HG02678 (cell line): ENCODE data around the gene AFMID.

Experiments
- ATAC-seq: cut with Tn5 transposase; IDR thresholded peaks from one replicate; pipeline ENCODE4 v1.9.1; 2021; ENCODE audit warnings: mild to moderate bottlenecking, moderate library complexity; ENCODE audit not compliant: unreplicated experiment

The AFMID gene

GRCh38 chr17:78236362-78237127, 49.4 kb downstream of the AFMID start:
- no peak for ATAC-seq

- ATAC-seq: no peak
Measured at GRCh38 chr17:78237401-78238012, 50.3 kb downstream of the AFMID start.

- no peak for ATAC-seq
Measured at GRCh38 chr17:78238823-78239488, 51.8 kb downstream of the AFMID start.

- ATAC-seq: no peak
Measured at GRCh38 chr17:78239489-78239931, 52.3 kb downstream of the AFMID start.

- ATAC-seq: no peak
Measured at GRCh38 chr17:78240012-78240655, 53.0 kb downstream of the AFMID start.

- ATAC-seq: no peak
Measured at GRCh38 chr17:78240839-78241238, 53.7 kb downstream of the AFMID start.

- ATAC-seq: no peak
Measured at GRCh38 chr17:78241277-78242023, 54.3 kb downstream of the AFMID start.

GRCh38 chr17:78242024-78242742, 55.0 kb downstream of the AFMID start:
- ATAC-seq: peak; percentile 53

- no peak for ATAC-seq
Measured at GRCh38 chr17:78247304-78247703, 60.1 kb downstream of the AFMID start.

GRCh38 chr17:78248051-78248914, 61.1 kb downstream of the AFMID start:
- ATAC-seq: no peak

- no peak for ATAC-seq
Measured at GRCh38 chr17:78249074-78249817, 62.1 kb downstream of the AFMID start.

- ATAC-seq: no peak
Measured at GRCh38 chr17:78249818-78250806, 63.0 kb downstream of the AFMID start.

- ATAC-seq: peak; percentile 58
Measured at GRCh38 chr17:78250891-78251772, 64.0 kb downstream of the AFMID start.

- no peak for ATAC-seq
Measured at GRCh38 chr17:78251773-78252103, 64.6 kb downstream of the AFMID start.

- ATAC-seq: no peak
Measured at GRCh38 chr17:78252111-78252634, 65.0 kb downstream of the AFMID start.
